ENCODE data around the gene NASP.

GRCh38 chr1:45617618-45618017 lies 33.8 kb downstream of the NASP start:
- TF ChIP-seq POLR2A (IDR thresholded peaks at IDR 0.05; ENCODE audit: extremely low read depth, insufficient read length) (no peak), CTCF (IDR thresholded peaks at IDR 0.05; ENCODE audit: low read depth, low read length) (no peak), MAX (IDR thresholded peaks at IDR 0.05; ENCODE audit: low read depth, low read length) (no peak), MYC (IDR thresholded peaks at IDR 0.05; ENCODE audit: low read depth, low read length) (no peak)
